Cardiac fibroblast (primary cell): ENCODE measurements around the gene ZNF70.

ENCODE experiments used
- DNase-seq, 2 donors: peaks; one replicate each; pipeline versions ENCODE4 v3.0.0 to v3.0.0-alpha.2; 2010; ENCODE audit warnings: low read depth in 2 of 2
- H3K4me3 ChIP-seq, 2 donors: replicated peaks in 1 of 2; 1 replicate in 1 of 2; 2 replicates in 1 of 2; pipeline ENCODE4 v1.5.1; 2011; ENCODE audit warnings: low read depth in 2 of 2, low read length in 2 of 2, mild to moderate bottlenecking in 2 of 2, moderate library complexity in 1 of 2
- TF ChIP-seq, protein P1 (sequence below): IDR thresholded peaks from one replicate; pipeline ENCODE4 v1.5.1; 2011; ENCODE audit warnings: low read depth, mild to moderate bottlenecking, low read length, inconsistent platforms

The ZNF70 gene

DNA sequence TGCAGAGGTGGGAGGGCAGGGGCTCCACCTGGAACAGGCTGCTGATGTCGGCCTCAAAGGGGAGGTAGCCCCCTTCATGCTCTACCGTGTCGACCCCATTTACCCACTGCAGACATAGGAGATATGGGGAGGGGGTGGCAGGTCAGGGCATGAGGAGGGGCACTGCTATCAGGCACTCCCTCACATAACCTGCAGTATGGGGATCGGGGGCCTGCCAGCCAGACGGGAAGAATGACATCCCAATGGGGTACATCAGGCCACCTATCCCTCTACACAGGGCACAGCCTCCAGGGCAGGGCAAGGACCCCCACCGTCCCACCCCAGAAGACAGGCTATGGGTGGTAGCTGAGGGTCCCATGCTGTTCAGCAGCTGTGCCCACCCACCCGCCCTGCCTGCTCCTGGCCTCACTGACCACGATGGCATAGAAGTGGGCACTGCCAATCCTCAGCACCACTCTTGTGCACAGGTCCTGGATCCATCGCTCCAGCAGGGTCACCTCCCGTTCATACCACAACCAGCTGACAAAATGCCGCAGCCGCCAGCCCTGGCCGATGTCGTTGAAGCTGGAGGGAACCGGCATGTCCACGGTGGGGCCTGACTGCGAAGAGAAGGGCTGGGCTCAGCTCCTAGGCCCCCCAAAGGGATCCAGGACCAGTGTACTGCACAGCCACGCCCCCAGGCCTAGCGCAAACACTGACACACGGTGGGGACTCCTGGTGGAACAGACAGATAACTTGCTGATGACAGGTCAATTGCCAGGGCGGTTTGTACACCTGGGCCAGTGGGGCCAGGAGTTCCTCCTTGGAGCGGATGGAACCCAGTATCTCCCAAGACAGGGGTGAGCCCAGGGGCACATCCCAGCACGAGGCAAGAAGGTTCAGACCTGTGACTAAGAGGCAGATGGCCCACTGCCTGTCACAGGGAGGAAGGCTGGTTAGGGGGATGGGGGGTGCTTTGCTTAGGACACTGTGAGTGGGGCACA, 36.0 kb downstream of the ZNF70 start:
- no peak overlapping the region for H3K4me3 ChIP-seq
- TF ChIP-seq, protein P1, sequence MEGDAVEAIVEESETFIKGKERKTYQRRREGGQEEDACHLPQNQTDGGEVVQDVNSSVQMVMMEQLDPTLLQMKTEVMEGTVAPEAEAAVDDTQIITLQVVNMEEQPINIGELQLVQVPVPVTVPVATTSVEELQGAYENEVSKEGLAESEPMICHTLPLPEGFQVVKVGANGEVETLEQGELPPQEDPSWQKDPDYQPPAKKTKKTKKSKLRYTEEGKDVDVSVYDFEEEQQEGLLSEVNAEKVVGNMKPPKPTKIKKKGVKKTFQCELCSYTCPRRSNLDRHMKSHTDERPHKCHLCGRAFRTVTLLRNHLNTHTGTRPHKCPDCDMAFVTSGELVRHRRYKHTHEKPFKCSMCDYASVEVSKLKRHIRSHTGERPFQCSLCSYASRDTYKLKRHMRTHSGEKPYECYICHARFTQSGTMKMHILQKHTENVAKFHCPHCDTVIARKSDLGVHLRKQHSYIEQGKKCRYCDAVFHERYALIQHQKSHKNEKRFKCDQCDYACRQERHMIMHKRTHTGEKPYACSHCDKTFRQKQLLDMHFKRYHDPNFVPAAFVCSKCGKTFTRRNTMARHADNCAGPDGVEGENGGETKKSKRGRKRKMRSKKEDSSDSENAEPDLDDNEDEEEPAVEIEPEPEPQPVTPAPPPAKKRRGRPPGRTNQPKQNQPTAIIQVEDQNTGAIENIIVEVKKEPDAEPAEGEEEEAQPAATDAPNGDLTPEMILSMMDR: no peak
- DNase-seq: no peak

DNA sequence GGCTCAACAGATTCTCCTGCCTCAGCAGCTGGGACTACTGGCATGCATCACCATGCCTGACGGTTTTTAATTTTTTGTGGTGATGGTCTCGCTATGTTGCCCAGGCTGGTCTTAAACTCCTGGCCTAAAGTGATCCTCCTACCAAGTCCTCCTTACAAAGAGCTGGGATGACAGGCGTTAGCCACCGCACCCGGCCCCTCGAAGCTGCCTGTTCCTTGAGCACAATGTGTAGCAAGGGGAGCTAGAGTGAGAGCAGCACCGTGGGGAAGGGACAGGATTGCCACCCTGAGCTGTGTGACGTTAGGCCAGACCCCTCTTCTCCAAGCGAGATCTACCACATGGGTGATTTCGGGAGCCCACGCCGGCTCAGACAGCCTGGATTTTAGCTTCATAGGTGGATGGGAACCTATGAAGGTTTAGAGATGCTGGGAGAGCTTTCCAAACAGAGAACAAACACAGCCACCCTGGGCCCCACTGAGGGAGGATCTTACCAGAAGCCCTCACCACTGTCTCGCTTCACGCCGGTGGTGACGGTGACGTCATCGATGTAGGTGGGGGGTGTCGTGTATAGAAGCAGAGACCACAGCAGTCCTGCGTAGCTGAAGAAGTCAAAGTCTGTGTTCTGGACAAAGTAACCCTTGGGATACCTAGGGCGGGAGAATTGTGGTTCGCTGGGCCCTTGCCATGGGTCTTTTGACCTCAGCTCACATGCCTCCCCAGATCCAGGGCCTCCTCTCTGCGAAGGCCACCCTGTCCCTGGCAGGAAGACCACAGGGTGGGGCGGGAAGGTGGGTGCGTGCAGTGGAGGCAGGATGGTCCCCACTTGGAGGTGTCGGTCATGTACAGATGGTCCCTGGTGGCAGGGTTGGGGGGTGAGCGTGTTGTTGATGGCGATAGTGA, 37.0 kb downstream of the ZNF70 start:
- no peak overlapping the region for H3K4me3 ChIP-seq
- DNase-seq: no peak
- TF ChIP-seq, protein P1: no peak

DNA sequence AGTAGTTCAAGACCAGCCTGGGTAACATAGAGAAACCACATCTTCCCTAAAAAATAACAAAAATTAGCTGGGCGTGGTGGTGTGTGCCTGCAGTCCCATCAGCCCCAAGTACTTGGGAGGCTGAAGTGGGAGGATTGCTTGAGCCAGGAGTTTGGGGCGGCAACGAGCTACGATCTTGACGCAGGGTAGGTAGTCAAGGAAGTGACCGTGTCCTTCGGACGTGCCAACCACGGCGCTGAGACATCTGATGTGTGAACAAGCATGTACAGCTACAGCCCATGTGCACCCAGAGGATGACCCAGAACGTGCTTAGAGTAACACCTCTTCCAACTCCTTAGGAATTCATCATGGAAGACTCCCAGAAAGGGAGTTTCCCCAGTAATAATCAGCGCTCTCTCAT, 38.7 kb downstream of the ZNF70 start:
- TF ChIP-seq, protein P1: no peak
- no peak for DNase-seq
- no peak overlapping the region for H3K4me3 ChIP-seq

DNA sequence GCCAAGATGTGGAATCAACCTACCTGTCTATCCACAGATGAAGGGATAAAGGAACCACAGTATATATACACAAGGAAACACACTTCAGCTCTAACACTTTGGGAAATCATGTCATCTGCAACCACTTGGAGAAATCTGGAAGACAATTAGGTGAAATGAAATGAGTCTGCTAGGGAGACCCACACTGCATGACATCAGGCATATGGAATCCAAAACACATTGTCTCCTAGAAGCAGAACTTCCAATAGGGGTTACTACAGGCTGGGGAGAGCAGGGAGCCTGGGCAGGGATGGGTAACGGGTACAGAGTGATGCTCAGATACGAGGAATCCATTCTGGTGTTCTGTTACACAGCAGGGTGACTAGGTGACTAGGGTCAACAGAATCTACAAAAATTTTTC, 41.8 kb downstream of the ZNF70 start:
- TF ChIP-seq, protein P1: no peak
- DNase-seq: peak in 1 of 2 donors; percentile 14
- H3K4me3 ChIP-seq: no peak overlapping the region

DNA sequence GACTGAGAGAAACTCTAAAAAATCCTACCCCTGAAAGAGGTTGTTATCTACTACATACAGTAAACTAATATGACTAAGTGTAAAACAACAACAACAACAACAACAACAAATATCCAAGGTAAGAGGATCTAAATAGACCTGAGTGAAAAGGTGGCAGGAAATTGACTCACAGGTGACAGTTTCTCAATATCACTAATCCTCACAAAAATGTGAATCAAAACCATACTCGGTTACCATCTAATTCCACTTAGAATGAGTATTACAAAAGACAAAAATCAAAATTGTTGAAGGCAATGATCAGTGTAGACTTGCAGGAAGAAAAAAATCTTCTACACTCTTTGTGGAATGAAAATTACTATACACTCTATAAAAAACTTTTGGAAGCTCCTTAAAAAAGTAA, 42.6 kb downstream of the ZNF70 start:
- no peak overlapping the region for H3K4me3 ChIP-seq
- TF ChIP-seq, protein P1: no peak
- DNase-seq: no peak

DNA sequence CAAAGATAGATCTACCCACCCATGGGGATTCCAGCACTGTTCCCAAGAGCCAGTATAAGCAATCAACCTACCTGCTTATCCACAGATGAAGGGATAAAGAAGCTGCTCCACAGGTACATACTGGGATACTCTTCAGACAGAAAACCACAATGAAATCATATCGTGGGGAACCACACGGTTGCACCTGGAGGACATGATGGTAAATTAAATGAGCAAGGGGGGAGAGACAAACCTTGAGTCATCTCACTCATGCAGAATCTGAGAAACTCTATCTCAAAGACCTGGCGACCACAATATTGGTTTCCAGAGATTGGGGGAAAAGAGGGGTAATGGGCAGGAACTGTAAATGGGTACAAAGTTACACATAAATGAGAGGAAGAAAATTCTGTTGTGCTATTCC, 45.6 kb downstream of the ZNF70 start:
- no peak overlapping the region for H3K4me3 ChIP-seq
- TF ChIP-seq, protein P1: no peak
- no peak for DNase-seq
